Stomach (tissue), 9 donors: ENCODE data around the gene UBTD2. TPM values are rescaled to one million over a fixed set of nuclear protein-coding genes. Genes with fewer than 3 reads are reported as not detected.
A peak's percentile ranks its signal among the peaks of the same experiment; 100 is the strongest.

ENCODE experiments used
- DNase-seq, 2 donors: peaks; one replicate each; pipeline versions ENCODE4 v3.0.0 to v3.0.0-alpha.2; 2013 to 2019
- H3K27ac ChIP-seq, 5 donors: fragments of 200-600 bp in 4 of 5; sonication (generic) in 4 of 5; one replicate each; pipeline ENCODE4 v1.5.1; 2013 to 2019; ENCODE audit warnings: mild to moderate bottlenecking in 1 of 5, moderate library complexity in 1 of 5
- H3K27me3 ChIP-seq, 3 donors: fragments of 200-600 bp; sonication (generic); one replicate each; pipeline ENCODE4 v1.5.1; 2017 to 2019; ENCODE audit warnings: mixed run types in 1 of 3
- H3K36me3 ChIP-seq, 4 donors: fragments of 200-600 bp; sonication (generic); 1 replicate in 3 of 4; 2 replicates in 1 of 4; pipeline ENCODE4 v1.5.1; 2016 to 2019
- H3K4me1 ChIP-seq, 4 donors: fragments of 200-600 bp; sonication (generic); one replicate each; pipeline ENCODE4 v1.5.1; 2016 to 2019
- H3K4me3 ChIP-seq, 4 donors: fragments of 200-600 bp; sonication (generic) in 3 of 4; one replicate each; pipeline ENCODE4 v1.5.1; 2016 to 2019; ENCODE audit warnings: mild to moderate bottlenecking in 1 of 4
- H3K9me3 ChIP-seq, 4 donors: fragments of 200-600 bp; sonication (generic); one replicate each; pipeline ENCODE4 v1.5.1; 2016 to 2019
- CTCF ChIP-seq, 7 experiments: fragments of 450-650 bp in 4 of 7; fragments of 200-600 bp in 3 of 7; sonication (generic) in 3 of 7; IDR thresholded peaks; one replicate each; pipeline ENCODE4 v1.5.1; 2016 to 2019; ENCODE audit warnings: antibody characterized with exemption in 7 of 7, control low read depth in 2 of 7, mild to moderate bottlenecking in 1 of 7
- EP300 ChIP-seq: sonication (generic); formaldehyde crosslinking; IDR thresholded peaks from one replicate; pipeline ENCODE4 v1.6.1; 2017; ENCODE audit warnings: antibody characterized with exemption
- POLR2A ChIP-seq, 4 donors: fragments of 450-650 bp; IDR thresholded peaks; one replicate each; pipeline ENCODE4 v1.6.1; 2016; ENCODE audit warnings: antibody characterized with exemption in 4 of 4, control low read depth in 2 of 4, mild to moderate bottlenecking in 1 of 4, moderate library complexity in 1 of 4
- POLR2AphosphoS5 ChIP-seq, 3 donors: sonication (generic); formaldehyde crosslinking; IDR thresholded peaks; one replicate each; pipeline ENCODE4 v1.6.1; 2016; ENCODE audit warnings: antibody characterized with exemption in 3 of 3
- WGBS, 5 donors: extraction: QIAGEN DNeasy Blood & Tissue Kit in 3 of 5; methylation state at CpG; one replicate each; pipeline versions ENCODE4 v1.1.5 to v1.1.7; 2013 to 2018; 5-methylcytosine and 5-hydroxymethylcytosine counted together
- intact Hi-C: fragments of 100-400 bp; cut with DNase I; formaldehyde crosslinking; loops from one replicate; pipeline ENCODE4 v1.15.1; 2023; ENCODE audit warnings: low total_unique reads
- polyA plus RNA-seq, 3 donors: library from polyadenylated mRNA; stranded (reverse); fragments of 200-250 nt; gene quantifications; one replicate each; pipeline ENCODE4 v1.2.3, GENCODE V29; 2013
- total RNA-seq, 5 donors: library from RNA; depleted of rRNA; stranded (reverse); fragments of >200 nt; gene quantifications; one replicate each; pipeline versions ENCODE4 v1.1.0 to v1.2.3, GENCODE V29; 2014 to 2016
- donor health status: healthy with polysubstance abuse.
- donor health status: Bipolar disorder and iron deficiency.
- donor health status: healthy.

The UBTD2 gene
- total and polyA plus RNA-seq, 8 donors: 1.8 to 48.5 (median 16.7) TPM

- no peaks in the 10 kb centered on the region for H3K9me3 ChIP-seq
- DNase-seq: no peak
- WGBS, 5 donors: 89 to 98% (median 93%) methylated on average over 9 of the region's 9 CpGs
- peaks cover 13 to 88% (median 43%) of the 10 kb centered on the region in 4 donors for H3K4me1 ChIP-seq
- intact Hi-C loops: no loop called here
- H3K27me3 ChIP-seq: no peaks in the 10 kb centered on the region
- H3K36me3 ChIP-seq: peaks cover 0 to 6% (median 0%) of the 10 kb centered on the region in 4 donors
- TF ChIP-seq EP300 (no peak), POLR2A (IDR thresholded peaks at IDR 0.05) (no peak), CTCF (IDR thresholded peaks at IDR 0.05) (no peak), POLR2AphosphoS5 (IDR thresholded peaks at IDR 0.05) (no peak)
- no peak overlapping the region for H3K4me3 ChIP-seq
- no peak overlapping the region for H3K27ac ChIP-seq
These were observed 102.6 kb downstream of the UBTD2 start for GRCh38 chr5:172180936-172181335.

GRCh38 chr5:172178991-172179989 lies 104.3 kb downstream of the UBTD2 start:
- 53 to 81% (median 59%) methylated on average over 13 to 18 of the region's 18 CpGs for WGBS, 5 donors
- H3K9me3 ChIP-seq: no peaks in the 10 kb centered on the region
- peak in 1 of 2 donors; percentile 65 for DNase-seq
- TF ChIP-seq POLR2AphosphoS5 (IDR thresholded peaks at IDR 0.05) (peak in 1 of 3 donors; percentile 11), POLR2A (IDR thresholded peaks at IDR 0.05) (no peak), EP300 (no peak), CTCF (IDR thresholded peaks at IDR 0.05) (no peak)
- peak overlapping the region in 2 of 4 donors; percentile 10 to 31 for H3K4me3 ChIP-seq
- intact Hi-C loops: no loop called here
- H3K36me3 ChIP-seq: peaks cover 0 to 6% (median 0%) of the 10 kb centered on the region in 4 donors
- no peaks in the 10 kb centered on the region for H3K27me3 ChIP-seq
- peak overlapping the region; percentile 59 to 86 (median 63) for H3K27ac ChIP-seq
- H3K4me1 ChIP-seq: peaks cover 20 to 88% (median 49%) of the 10 kb centered on the region in 4 donors

- Histone ChIP-seq H3K27ac (peak overlapping the region; percentile 59 to 86 (median 63)), H3K36me3 (peaks cover 0 to 6% (median 0%) of the 10 kb centered on the region in 4 donors), H3K27me3 (no peaks in the 10 kb centered on the region), H3K4me3 (peak overlapping the region in 1 of 4 donors; percentile 31), H3K4me1 (peaks cover 20 to 88% (median 51%) of the 10 kb centered on the region in 4 donors), H3K9me3 (no peaks in the 10 kb centered on the region)
- peak; percentile 76 to 86 for DNase-seq
- intact Hi-C loops: no loop called here
- 28 to 54% (median 38%) methylated on average over 16 to 18 of the region's 18 CpGs for WGBS, 5 donors
- TF ChIP-seq POLR2A (IDR thresholded peaks at IDR 0.05) (no peak), EP300 (no peak), CTCF (IDR thresholded peaks at IDR 0.05) (no peak), POLR2AphosphoS5 (IDR thresholded peaks at IDR 0.05) (peak in 2 of 3 donors; percentile 64 to 84)
These were observed 105.1 kb downstream of the UBTD2 start for GRCh38 chr5:172178301-172178987.

GRCh38 chr5:172177176-172177575 lies 106.4 kb downstream of the UBTD2 start:
- Histone ChIP-seq H3K4me1 (peaks cover 20 to 91% (median 48%) of the 10 kb centered on the region in 4 donors), H3K9me3 (no peaks in the 10 kb centered on the region), H3K4me3 (no peak overlapping the region), H3K36me3 (peaks cover 0 to 6% (median 0%) of the 10 kb centered on the region in 4 donors), H3K27me3 (no peaks in the 10 kb centered on the region), H3K27ac (peak overlapping the region in 2 of 5 donors; percentile 1 to 63)
- TF ChIP-seq EP300: no peak
- TF ChIP-seq CTCF (IDR thresholded peaks at IDR 0.05): no peak
- TF ChIP-seq POLR2A (IDR thresholded peaks at IDR 0.05): no peak
- TF ChIP-seq POLR2AphosphoS5 (IDR thresholded peaks at IDR 0.05): no peak
- intact Hi-C loops: no loop called here
- DNase-seq: no peak
- WGBS, 5 donors: 80 to 85% (median 83%) methylated on average over 7 of the region's 7 CpGs
